Astrocyte (in vitro differentiated cells and primary cell): ENCODE results near the gene CDH26.

ENCODE experiments used
- CTCF ChIP-seq: IDR thresholded peaks from 2 replicates; pipeline ENCODE4 v1.5.1; 2011; ENCODE audit warnings: low read depth, mild to moderate bottlenecking, inconsistent platforms, low read length, moderate library complexity; ENCODE audit not compliant: insufficient read depth
- EZH2 ChIP-seq: IDR thresholded peaks from 2 replicates; pipeline ENCODE4 v1.6.1; 2012; ENCODE audit warnings: mild to moderate bottlenecking, low read length, inconsistent platforms; ENCODE audit not compliant: insufficient read depth

- TF ChIP-seq EZH2, result no peak
- TF ChIP-seq CTCF, result no peak
Observed at GRCh38 chr20:60048634-60049521, 90.7 kb downstream of the CDH26 start.
